IMR-90 (cell line): ENCODE results near the gene ANKRD26. TPM values are rescaled to one million over a fixed set of nuclear protein-coding genes. Genes with fewer than 3 reads are reported as not detected.

ENCODE experiments used
- ATAC-seq: fragments of 200-7000 bp; cut with Tn5 transposase; 2 replicates; pipeline ENCODE4 v1.9.1; 2020; ENCODE audit warnings: low read depth, mild to moderate bottlenecking, moderate library complexity
- BruUV-seq: library from RNA; stranded (reverse); fragments of 400-500 nt; replicated peaks from 2 replicates; lab custom pipeline; 2021; lab: Mats Ljungman, UMichigan
- CTCF ChIA-PET: fragments of 300-600 bp; formaldehyde crosslinking; extraction: SDS; loops from one replicate; lab custom pipeline; 2021; ENCODE audit warnings: antibody characterized with exemption; lab: Yijun Ruan, JAX
- POLR2A ChIA-PET: fragments of 300-600 bp; sonication (Branson Sonifier 250); formaldehyde crosslinking; loops from one replicate; lab custom pipeline; 2022; ENCODE audit warnings: antibody characterized with exemption; ENCODE audit not compliant: unreplicated experiment; lab: Charles Lee
- DNase-seq: peaks from one replicate; pipeline ENCODE4 v3.0.0; 2013
- H2AFZ ChIP-seq: replicated peaks from 2 replicates; pipeline ENCODE3; 2013; ENCODE audit warnings: low read length, mild to moderate bottlenecking; ENCODE audit not compliant: poor library complexity
- H2AK5ac ChIP-seq: 2 replicates; pipeline ENCODE4 v1.6.1; 2013; ENCODE audit warnings: low read depth, low read length, inconsistent platforms
- H2AK9ac ChIP-seq: replicated peaks from 2 replicates; pipeline ENCODE3; 2013; ENCODE audit warnings: mild to moderate bottlenecking, low read depth, low read length, moderate library complexity; ENCODE audit not compliant: poor library complexity
- H2BK120ac ChIP-seq: 2 replicates; pipeline ENCODE4 v1.6.1; 2013; ENCODE audit warnings: low read depth, low read length, inconsistent platforms
- H2BK15ac ChIP-seq: 3 replicates; pipeline ENCODE4 v1.6.1; 2013; ENCODE audit warnings: low read depth, low read length, inconsistent platforms
- H2BK20ac ChIP-seq: 2 replicates; pipeline ENCODE4 v1.6.1; 2013; ENCODE audit warnings: low read depth, mild to moderate bottlenecking, inconsistent platforms, low read length, moderate library complexity
- H2BK5ac ChIP-seq: 2 replicates; pipeline ENCODE4 v1.6.1; 2013; ENCODE audit warnings: mild to moderate bottlenecking, low read depth, low read length, inconsistent platforms; ENCODE audit not compliant: poor library complexity, severe bottlenecking
- H3K14ac ChIP-seq: replicated peaks from 2 replicates; pipeline ENCODE4 v1.6.1; 2013; ENCODE audit warnings: low read depth, low read length, inconsistent platforms
- H3K18ac ChIP-seq: 2 replicates; pipeline ENCODE4 v1.6.1; 2013; ENCODE audit warnings: low read depth, low read length, control low read depth
- H3K23ac ChIP-seq: 2 replicates; pipeline ENCODE4 v1.6.1; 2013; ENCODE audit warnings: low read depth, low read length, inconsistent platforms
- H3K27ac ChIP-seq: 2 replicates; pipeline ENCODE4 v1.5.1; 2013; ENCODE audit warnings: mild to moderate bottlenecking, control low read depth, low read length; ENCODE audit not compliant: insufficient read depth
- H3K27me3 ChIP-seq: 2 replicates; pipeline ENCODE4 v1.6.1; 2013; ENCODE audit warnings: low read length; ENCODE audit not compliant: control insufficient read depth, insufficient read depth
- H3K36me3 ChIP-seq: 2 replicates; pipeline ENCODE4 v1.6.1; 2013; ENCODE audit warnings: low read length, mixed read lengths; ENCODE audit not compliant: control insufficient read depth, insufficient read depth
- H3K4ac ChIP-seq: 2 replicates; pipeline ENCODE4 v1.6.1; 2013; ENCODE audit warnings: low read depth, low read length, inconsistent platforms
- H3K4me1 ChIP-seq: 2 replicates; pipeline ENCODE4 v1.6.1; 2013; ENCODE audit warnings: low read length, mixed read lengths; ENCODE audit not compliant: control insufficient read depth, insufficient read depth
- H3K4me2 ChIP-seq: 2 replicates; pipeline ENCODE4 v1.6.1; 2013; ENCODE audit warnings: low read depth, mild to moderate bottlenecking, control low read depth, low read length, moderate library complexity
- H3K4me3 ChIP-seq: 2 replicates; pipeline ENCODE4 v1.5.1; 2013; ENCODE audit warnings: low read depth, mild to moderate bottlenecking, control low read depth, low read length, moderate library complexity; ENCODE audit not compliant: insufficient read depth
- H3K56ac ChIP-seq: 2 replicates; pipeline ENCODE4 v1.6.1; 2013; ENCODE audit warnings: low read length, inconsistent platforms; ENCODE audit not compliant: insufficient read depth; ENCODE audit errors: extremely low read depth
- H3K79me1 ChIP-seq, 2 experiments: 2 replicates each; pipeline ENCODE4 v1.6.1; 2013; ENCODE audit warnings: low read length in 2 of 2, inconsistent platforms in 1 of 2, low read depth in 1 of 2
- H3K9ac ChIP-seq: 2 replicates; pipeline ENCODE4 v1.6.1; 2013; ENCODE audit warnings: low read depth, low read length, control low read depth
- H3K9me1 ChIP-seq: 2 replicates; pipeline ENCODE4 v1.6.1; 2013; ENCODE audit warnings: low read length, inconsistent platforms; ENCODE audit not compliant: insufficient read depth
- H3K9me3 ChIP-seq: 2 replicates; pipeline ENCODE4 v1.6.1; 2013; ENCODE audit warnings: low read length; ENCODE audit not compliant: control insufficient read depth, insufficient read depth
- H4K20me1 ChIP-seq: 2 replicates; pipeline ENCODE4 v1.6.1; 2013; ENCODE audit warnings: low read length, inconsistent platforms; ENCODE audit not compliant: insufficient read depth
- H4K5ac ChIP-seq: 2 replicates; pipeline ENCODE4 v1.6.1; 2013; ENCODE audit warnings: mild to moderate bottlenecking, low read depth, low read length, control low read depth
- H4K8ac ChIP-seq, 2 experiments: 2 replicates each; pipeline ENCODE4 v1.6.1; 2013; ENCODE audit warnings: low read depth in 2 of 2, low read length in 2 of 2, control low read depth in 1 of 2, inconsistent platforms in 1 of 2
- H4K91ac ChIP-seq: 2 replicates; pipeline ENCODE4 v1.6.1; 2013; ENCODE audit warnings: low read depth, low read length, inconsistent platforms; ENCODE audit not compliant: insufficient read depth
- CEBPB ChIP-seq: IDR thresholded peaks from 2 replicates; pipeline ENCODE4 v1.6.1; 2012; ENCODE audit warnings: low read depth, low read length, improper control_type of control experiment
- FOS ChIP-seq: fragments of 150-350 bp; IDR thresholded peaks from 2 replicates; pipeline ENCODE4 v1.6.1; 2016; ENCODE audit warnings: low read depth, low read length
- MAFK ChIP-seq: IDR thresholded peaks from 2 replicates; pipeline ENCODE4 v1.6.1; 2012; ENCODE audit warnings: low read depth, low read length, improper control_type of control experiment
- MXI1 ChIP-seq: IDR thresholded peaks from 2 replicates; pipeline ENCODE4 v1.6.1; 2012; ENCODE audit warnings: low read depth, mild to moderate bottlenecking, low read length, moderate library complexity, borderline replicate concordance
- NFE2L2 ChIP-seq: fragments of 150-350 bp; IDR thresholded peaks from 2 replicates; pipeline ENCODE4 v1.6.1; 2016; ENCODE audit warnings: low read depth, mild to moderate bottlenecking, low read length
- POLR2A ChIP-seq: IDR thresholded peaks from 2 replicates; pipeline ENCODE4 v1.6.1; 2012; ENCODE audit warnings: mild to moderate bottlenecking, low read depth, low read length
- RCOR1 ChIP-seq: IDR thresholded peaks from 2 replicates; pipeline ENCODE4 v1.6.1; 2012; ENCODE audit warnings: mild to moderate bottlenecking, low read length, improper control_type of control experiment; ENCODE audit not compliant: insufficient replicate concordance
- RFX5 ChIP-seq: IDR thresholded peaks from 2 replicates; pipeline ENCODE4 v1.8.0; 2012; ENCODE audit warnings: low read depth, mild to moderate bottlenecking, low read length, moderate library complexity
- WGBS, 2 experiments: methylation state at CpG; one replicate each; pipeline versions ENCODE4 v1.1.5 to v1.1.7; 2013; ENCODE audit warnings: missing lambda C conversion rate in 2 of 2; ENCODE audit not compliant: insufficient read length in 1 of 2; ENCODE audit errors: extremely low coverage in 2 of 2; 5-methylcytosine and 5-hydroxymethylcytosine counted together
- dilution Hi-C: fragments of 300-500 bp; cut with HindIII; formaldehyde crosslinking; loops from one replicate; pipeline ENCODE4 v1.14.3; 2018; ENCODE audit warnings: low sequenced_read_pairs; ENCODE audit not compliant: unreplicated experiment
- in situ Hi-C: fragments of 300-500 bp; cut with MboI; formaldehyde crosslinking; loops from 3 replicates; pipeline ENCODE4 v1.14.3; 2019; ENCODE audit warnings: low sequenced_read_pairs, inconsistent platforms, mixed read lengths
- intact Hi-C: fragments of 100-400 bp; cut with micrococcal nuclease; formaldehyde crosslinking; loops from 2 replicates; pipeline ENCODE4 v1.10.0; 2022
- polyA plus RNA-seq, 3 experiments: library from polyadenylated mRNA; depleted of rRNA; stranded (reverse); fragments of >200 nt; gene quantifications; 2 replicates each; pipeline ENCODE4 v1.2.3, GENCODE V29; 2012; ENCODE audit warnings: low replicate concordance in 1 of 3
- total RNA-seq: library from RNA; depleted of rRNA; stranded (reverse); fragments of >200 nt; gene quantifications from 2 replicates; pipeline ENCODE4 v1.2.3, GENCODE V29; 2012
- TF ChIP-seq, protein P1 (sequence below): fragments of 150-350 bp; IDR thresholded peaks from 2 replicates; pipeline ENCODE4 v1.6.1; 2016; ENCODE audit warnings: low read depth, mild to moderate bottlenecking, low read length, moderate library complexity, borderline replicate concordance

The ANKRD26 gene
- total and polyA plus RNA-seq, 2 of the 4 experiments (the other 2 are of a cell fraction), result 1.3 to 4.8 TPM

DNA sequence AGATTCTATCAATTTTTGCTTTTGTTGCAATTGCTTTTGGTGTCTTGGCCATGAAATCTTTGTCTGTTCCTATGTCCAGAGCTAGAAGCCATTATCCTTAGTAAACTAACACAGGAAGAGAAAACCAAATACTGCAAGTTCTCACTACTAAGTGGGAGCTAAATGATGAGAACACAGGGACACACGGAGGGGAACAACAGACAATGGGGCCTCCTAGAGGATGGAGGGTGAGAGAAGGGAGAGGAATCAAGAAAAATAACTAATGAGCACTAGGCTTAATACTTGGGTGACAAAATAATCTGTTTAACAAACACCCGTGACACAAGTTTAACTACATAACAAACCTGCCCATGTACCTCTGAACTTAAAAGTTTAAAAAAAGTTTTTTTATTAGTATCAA is 78.2 kb downstream of the ANKRD26 start:
- H4K91ac ChIP-seq, result no peak overlapping the region
- H3K36me3 ChIP-seq, result peaks cover 3% of the 10 kb centered on the region
- intact Hi-C loops (no loop called here), dilution Hi-C loops (no loop called here), in situ Hi-C loops (no loop called here)
- ChIA-PET CTCF (no interaction called here), POLR2A (no interaction called here)
- no peak overlapping the region for H2BK20ac ChIP-seq
- no peak overlapping the region for H4K8ac ChIP-seq
- no peak overlapping the region for H2BK120ac ChIP-seq
- H3K18ac ChIP-seq, result no peak overlapping the region
- H3K23ac ChIP-seq, result no peak overlapping the region
- TF ChIP-seq MXI1, result no peak
- TF ChIP-seq RFX5, result no peak
- TF ChIP-seq RCOR1, result no peak
- no peak for TF ChIP-seq NFE2L2
- TF ChIP-seq MAFK, result no peak
- TF ChIP-seq, protein P1, sequence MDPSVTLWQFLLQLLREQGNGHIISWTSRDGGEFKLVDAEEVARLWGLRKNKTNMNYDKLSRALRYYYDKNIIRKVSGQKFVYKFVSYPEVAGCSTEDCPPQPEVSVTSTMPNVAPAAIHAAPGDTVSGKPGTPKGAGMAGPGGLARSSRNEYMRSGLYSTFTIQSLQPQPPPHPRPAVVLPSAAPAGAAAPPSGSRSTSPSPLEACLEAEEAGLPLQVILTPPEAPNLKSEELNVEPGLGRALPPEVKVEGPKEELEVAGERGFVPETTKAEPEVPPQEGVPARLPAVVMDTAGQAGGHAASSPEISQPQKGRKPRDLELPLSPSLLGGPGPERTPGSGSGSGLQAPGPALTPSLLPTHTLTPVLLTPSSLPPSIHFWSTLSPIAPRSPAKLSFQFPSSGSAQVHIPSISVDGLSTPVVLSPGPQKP, result no peak
- TF ChIP-seq FOS, result no peak
- no peak for TF ChIP-seq POLR2A
- no peak for TF ChIP-seq CEBPB
- H2AK9ac ChIP-seq, result no peak overlapping the region
- H3K9me3 ChIP-seq, result no peaks in the 10 kb centered on the region
- no peak overlapping the region for H3K9ac ChIP-seq
- no peaks in the 10 kb centered on the region for H3K79me1 ChIP-seq
- no peak overlapping the region for H2AK5ac ChIP-seq
- H3K27ac ChIP-seq, result no peak overlapping the region
- H3K4me2 ChIP-seq, result no peak overlapping the region
- H3K4ac ChIP-seq, result no peak overlapping the region
- no peak overlapping the region for H3K14ac ChIP-seq
- BruUV-seq, result no TSS peak
- no peak overlapping the region for H2BK15ac ChIP-seq
- H4K20me1 ChIP-seq, result no peaks in the 10 kb centered on the region
- no peak overlapping the region for H2BK5ac ChIP-seq
- no peak overlapping the region for H3K56ac ChIP-seq
- ATAC-seq, result no peak
- no CpG with 5 or more reads among the region's 2 CpGs for WGBS, 2 experiments
- H3K27me3 ChIP-seq, result no peaks in the 10 kb centered on the region
- H3K4me1 ChIP-seq, result no peaks in the 10 kb centered on the region
- no peaks in the 10 kb centered on the region for H3K9me1 ChIP-seq
- no peak for DNase-seq
- H3K4me3 ChIP-seq, result no peak overlapping the region
- H2AFZ ChIP-seq, result no peak overlapping the region
- H4K5ac ChIP-seq, result no peak overlapping the region
